NT2/D1 (cell line): Measurements from ENCODE around the gene RNU4-1.
"Not testable (repeated sequence)": the region's sequence is repeated elsewhere in the genome, so short reads cannot be mapped to it uniquely, and the experiment has no call there.

Experiments
- YY1 ChIP-seq: IDR thresholded peaks from 2 replicates; pipeline ENCODE4 v1.6.1; 2011; ENCODE audit not compliant: insufficient read length, insufficient read depth
- ZNF274 ChIP-seq: IDR thresholded peaks from 2 replicates; pipeline ENCODE4 v1.6.1; 2011; ENCODE audit warnings: mild to moderate bottlenecking, low read depth, low read length

GRCh38 chr12:120336392-120336791 lies 43.4 kb upstream of the RNU4-1 start:
- not testable (repeated sequence) for TF ChIP-seq YY1, ZNF274
